Natural killer cell (primary cell): ENCODE measurements around the gene FTO. TPM values are rescaled to one million over a fixed set of nuclear protein-coding genes. Genes with fewer than 3 reads are reported as not detected.

Experiments used
- ATAC-seq, 3 donors: fragments of 150-1000 bp in 2 of 3; fragments of 200-7000 bp in 1 of 3; cut with Tn5 transposase; 1 replicate in 1 of 3; 2 replicates in 2 of 3; pipeline ENCODE4 v1.10.0; 2021; ENCODE audit warnings: mild to moderate bottlenecking in 2 of 3, moderate library complexity in 2 of 3
- DNase-seq, 2 donors: peaks; one replicate each; pipeline versions ENCODE4 v3.0.0 to v3.0.0-alpha.2; 2013 to 2021; ENCODE audit warnings: mixed read lengths in 1 of 2
- H3K27ac ChIP-seq: one replicate; pipeline ENCODE4 v1.5.1; 2013; ENCODE audit warnings: mild to moderate bottlenecking, low read length
- H3K27me3 ChIP-seq: one replicate; pipeline ENCODE4 v1.6.1; 2013; ENCODE audit warnings: low read length; ENCODE audit not compliant: control insufficient read depth, insufficient read depth
- H3K36me3 ChIP-seq: one replicate; pipeline ENCODE4 v1.6.1; 2013; ENCODE audit warnings: low read length; ENCODE audit not compliant: control insufficient read depth, insufficient read depth
- H3K4me1 ChIP-seq: one replicate; pipeline ENCODE4 v1.6.1; 2013; ENCODE audit warnings: low read length; ENCODE audit not compliant: control insufficient read depth, insufficient read depth
- H3K4me3 ChIP-seq: one replicate; pipeline ENCODE4 v1.5.1; 2013; ENCODE audit warnings: low read length
- H3K9me3 ChIP-seq: one replicate; pipeline ENCODE4 v1.6.1; 2013; ENCODE audit warnings: low read length; ENCODE audit not compliant: control insufficient read depth, insufficient read depth
- H3K27ac Mint-ChIP-seq, 2 donors: one replicate each; pipeline ENCODE4 v1.8.0; 2022; ENCODE audit warnings: mild to moderate bottlenecking in 2 of 2, mixed read lengths in 2 of 2, moderate library complexity in 1 of 2
- H3K27me3 Mint-ChIP-seq, 2 donors: one replicate each; pipeline ENCODE4 v1.8.0; 2022; ENCODE audit warnings: low read depth in 2 of 2, mixed read lengths in 2 of 2
- H3K36me3 Mint-ChIP-seq: one replicate; pipeline ENCODE4 v1.8.0; 2022; ENCODE audit warnings: mixed read lengths
- H3K4me1 Mint-ChIP-seq, 2 donors: one replicate each; pipeline ENCODE4 v1.8.0; 2022; ENCODE audit warnings: mixed read lengths in 2 of 2
- H3K4me3 Mint-ChIP-seq: one replicate; pipeline ENCODE4 v1.8.0; 2022; ENCODE audit warnings: mild to moderate bottlenecking, moderate library complexity, mixed read lengths
- H3K9me3 Mint-ChIP-seq, 2 donors: one replicate each; pipeline ENCODE4 v1.8.0; 2022; ENCODE audit warnings: mixed read lengths in 2 of 2
- WGBS: methylation state at CpG from one replicate; pipeline ENCODE4 v1.1.7; 2013; ENCODE audit warnings: missing lambda C conversion rate; ENCODE audit not compliant: insufficient coverage; 5-methylcytosine and 5-hydroxymethylcytosine counted together
- intact Hi-C: fragments of 100-400 bp; cut with micrococcal nuclease; formaldehyde crosslinking; loops from one replicate; pipeline ENCODE4 v1.14.2; 2022
- total RNA-seq, 4 donors: library from RNA; stranded (reverse); fragments of 120-200 nt in 1 of 4; gene quantifications; one replicate each; pipeline versions ENCODE4 v1.2.3 to v1.2.4, GENCODE V29; 2013 to 2022
- TF ChIP-seq, protein P1 (sequence below): fragments of 200-600 bp; IDR thresholded peaks from one replicate; pipeline ENCODE4 v1.8.0; 2022; ENCODE audit warnings: antibody characterized with exemption

The FTO gene
- total RNA-seq, 3 donors from 2014 or later (not counting 1 experiment from before 2014, with no cell fraction given), result 55.4 to 70.5 (median 55.4) TPM

GRCh38 chr16:54174750-54175149, 470.8 kb downstream of the FTO start:
- no peaks in the 10 kb centered on the region for H3K9me3 Mint-ChIP-seq
- ATAC-seq (no peak), DNase-seq (no peak)
- peaks cover 26 to 40% of the 10 kb centered on the region in 2 donors for H3K27me3 Mint-ChIP-seq
- H3K36me3 ChIP-seq, result no peaks in the 10 kb centered on the region
- no peak overlapping the region for H3K27ac ChIP-seq
- no peak overlapping the region for H3K4me3 Mint-ChIP-seq
- H3K4me1 ChIP-seq, result no peaks in the 10 kb centered on the region
- intact Hi-C loops, result no loop called here
- H3K27me3 ChIP-seq, result no peaks in the 10 kb centered on the region
- no peaks in the 10 kb centered on the region for H3K36me3 Mint-ChIP-seq
- H3K4me1 Mint-ChIP-seq, result no peaks in the 10 kb centered on the region
- H3K4me3 ChIP-seq, result no peak overlapping the region
- TF ChIP-seq, protein P1, sequence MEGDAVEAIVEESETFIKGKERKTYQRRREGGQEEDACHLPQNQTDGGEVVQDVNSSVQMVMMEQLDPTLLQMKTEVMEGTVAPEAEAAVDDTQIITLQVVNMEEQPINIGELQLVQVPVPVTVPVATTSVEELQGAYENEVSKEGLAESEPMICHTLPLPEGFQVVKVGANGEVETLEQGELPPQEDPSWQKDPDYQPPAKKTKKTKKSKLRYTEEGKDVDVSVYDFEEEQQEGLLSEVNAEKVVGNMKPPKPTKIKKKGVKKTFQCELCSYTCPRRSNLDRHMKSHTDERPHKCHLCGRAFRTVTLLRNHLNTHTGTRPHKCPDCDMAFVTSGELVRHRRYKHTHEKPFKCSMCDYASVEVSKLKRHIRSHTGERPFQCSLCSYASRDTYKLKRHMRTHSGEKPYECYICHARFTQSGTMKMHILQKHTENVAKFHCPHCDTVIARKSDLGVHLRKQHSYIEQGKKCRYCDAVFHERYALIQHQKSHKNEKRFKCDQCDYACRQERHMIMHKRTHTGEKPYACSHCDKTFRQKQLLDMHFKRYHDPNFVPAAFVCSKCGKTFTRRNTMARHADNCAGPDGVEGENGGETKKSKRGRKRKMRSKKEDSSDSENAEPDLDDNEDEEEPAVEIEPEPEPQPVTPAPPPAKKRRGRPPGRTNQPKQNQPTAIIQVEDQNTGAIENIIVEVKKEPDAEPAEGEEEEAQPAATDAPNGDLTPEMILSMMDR, result no peak
- H3K9me3 ChIP-seq, result no peaks in the 10 kb centered on the region
- no peak overlapping the region for H3K27ac Mint-ChIP-seq

DNA sequence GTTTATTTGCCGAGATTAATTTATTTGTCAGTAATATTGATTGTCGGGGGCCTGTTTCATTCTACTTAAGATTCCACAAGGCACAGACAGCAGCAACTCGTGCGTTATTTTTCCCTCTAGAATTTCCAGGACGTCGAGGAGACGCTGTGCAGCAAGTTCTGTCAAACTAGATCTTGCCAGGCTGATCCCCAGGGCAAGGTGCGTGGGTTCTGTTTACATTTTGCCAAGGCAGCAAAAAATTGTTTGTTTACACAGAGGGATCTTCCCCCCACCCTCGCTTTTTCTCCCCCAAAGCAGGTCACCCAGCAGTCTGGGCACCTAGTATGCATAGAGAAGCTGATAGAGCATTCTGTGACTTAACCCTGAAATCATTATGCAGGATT, 471.2 kb downstream of the FTO start:
- no peak for DNase-seq
- Mint-ChIP-seq H3K9me3 (no peaks in the 10 kb centered on the region), H3K4me3 (no peak overlapping the region), H3K27ac (no peak overlapping the region), H3K27me3 (peaks cover 28 to 40% of the 10 kb centered on the region in 2 donors), H3K36me3 (no peaks in the 10 kb centered on the region), H3K4me1 (no peaks in the 10 kb centered on the region)
- ATAC-seq, result no peak
- Histone ChIP-seq H3K27me3 (no peaks in the 10 kb centered on the region), H3K9me3 (no peaks in the 10 kb centered on the region), H3K4me3 (no peak overlapping the region), H3K4me1 (no peaks in the 10 kb centered on the region), H3K36me3 (no peaks in the 10 kb centered on the region), H3K27ac (no peak overlapping the region)
- TF ChIP-seq, protein P1, result no peak
- intact Hi-C loops, result no loop called here
- WGBS, result 86% methylated on average over 9 of the region's 9 CpGs

- Mint-ChIP-seq H3K36me3 (no peaks in the 10 kb centered on the region), H3K9me3 (no peaks in the 10 kb centered on the region), H3K4me3 (no peak overlapping the region), H3K27me3 (peaks cover 28 to 40% of the 10 kb centered on the region in 2 donors), H3K4me1 (no peaks in the 10 kb centered on the region), H3K27ac (no peak overlapping the region)
- TF ChIP-seq, protein P1, result no peak
- no peaks in the 10 kb centered on the region for H3K4me1 ChIP-seq
- intact Hi-C loops, result no loop called here
- no peak for DNase-seq
- no peak overlapping the region for H3K27ac ChIP-seq
- no peak for ATAC-seq
- no peaks in the 10 kb centered on the region for H3K36me3 ChIP-seq
- 83% methylated on average over 17 of the region's 19 CpGs for WGBS
- H3K4me3 ChIP-seq, result no peak overlapping the region
- no peaks in the 10 kb centered on the region for H3K9me3 ChIP-seq
- no peaks in the 10 kb centered on the region for H3K27me3 ChIP-seq
These were observed 471.8 kb downstream of the FTO start for GRCh38 chr16:54175552-54176375.
